LoVo (cell line): ENCODE measurements around the gene TMEM185B.
"Not testable (repeated sequence)": the region's sequence is repeated elsewhere in the genome, so short reads cannot be mapped to it uniquely, and the experiment has no call there.

ENCODE experiments used
- DNase-seq: peaks from one replicate; pipeline ENCODE4 v3.0.0-alpha.2; 2016; ENCODE audit warnings: low spot score

TMEM185B gene

GRCh38 chr2:120251880-120252224, 28.7 kb upstream of the TMEM185B start:
- DNase-seq, result no peak

GRCh38 chr2:120251078-120251477, 27.9 kb upstream of the TMEM185B start:
- no peak for DNase-seq

GRCh38 chr2:120250640-120251039, 27.4 kb upstream of the TMEM185B start:
- no peak for DNase-seq

- DNase-seq, result no peak
These were observed 24.7 kb upstream of the TMEM185B start for GRCh38 chr2:120247851-120248250.

GRCh38 chr2:120246546-120247300, 23.5 kb upstream of the TMEM185B start:
- no peak for DNase-seq

- peak; percentile 84 for DNase-seq
These were observed 22.5 kb upstream of the TMEM185B start for GRCh38 chr2:120245520-120246332.

- no peak for DNase-seq
These were observed 21.7 kb upstream of the TMEM185B start for GRCh38 chr2:120244656-120245519.

GRCh38 chr2:120243875-120244553, 20.8 kb upstream of the TMEM185B start:
- DNase-seq, result no peak

GRCh38 chr2:120243211-120243610, 20.0 kb upstream of the TMEM185B start:
- DNase-seq, result peak; percentile 55

- no peak for DNase-seq
These were observed 18.5 kb upstream of the TMEM185B start for GRCh38 chr2:120241684-120242083.

GRCh38 chr2:120240901-120241429, 17.8 kb upstream of the TMEM185B start:
- no peak for DNase-seq

GRCh38 chr2:120239488-120240287, 16.5 kb upstream of the TMEM185B start:
- DNase-seq, result peak; percentile 31

- DNase-seq, result peak; percentile 91
These were observed 15.7 kb upstream of the TMEM185B start for GRCh38 chr2:120238728-120239487.

- peak; percentile 60 for DNase-seq
These were observed 14.3 kb upstream of the TMEM185B start for GRCh38 chr2:120237491-120237902.

GRCh38 chr2:120236791-120237190, 13.6 kb upstream of the TMEM185B start:
- no peak for DNase-seq

- DNase-seq, result no peak
These were observed 13.1 kb upstream of the TMEM185B start for GRCh38 chr2:120236316-120236715.

GRCh38 chr2:120235681-120236080, 12.5 kb upstream of the TMEM185B start:
- no peak for DNase-seq

- DNase-seq, result not testable (repeated sequence)
These were observed 12.0 kb upstream of the TMEM185B start for GRCh38 chr2:120235158-120235557.

GRCh38 chr2:120233292-120233691, 10.1 kb upstream of the TMEM185B start:
- DNase-seq, result no peak
